ENCODE results near the gene MROH2A.

MROH2A gene

DNA sequence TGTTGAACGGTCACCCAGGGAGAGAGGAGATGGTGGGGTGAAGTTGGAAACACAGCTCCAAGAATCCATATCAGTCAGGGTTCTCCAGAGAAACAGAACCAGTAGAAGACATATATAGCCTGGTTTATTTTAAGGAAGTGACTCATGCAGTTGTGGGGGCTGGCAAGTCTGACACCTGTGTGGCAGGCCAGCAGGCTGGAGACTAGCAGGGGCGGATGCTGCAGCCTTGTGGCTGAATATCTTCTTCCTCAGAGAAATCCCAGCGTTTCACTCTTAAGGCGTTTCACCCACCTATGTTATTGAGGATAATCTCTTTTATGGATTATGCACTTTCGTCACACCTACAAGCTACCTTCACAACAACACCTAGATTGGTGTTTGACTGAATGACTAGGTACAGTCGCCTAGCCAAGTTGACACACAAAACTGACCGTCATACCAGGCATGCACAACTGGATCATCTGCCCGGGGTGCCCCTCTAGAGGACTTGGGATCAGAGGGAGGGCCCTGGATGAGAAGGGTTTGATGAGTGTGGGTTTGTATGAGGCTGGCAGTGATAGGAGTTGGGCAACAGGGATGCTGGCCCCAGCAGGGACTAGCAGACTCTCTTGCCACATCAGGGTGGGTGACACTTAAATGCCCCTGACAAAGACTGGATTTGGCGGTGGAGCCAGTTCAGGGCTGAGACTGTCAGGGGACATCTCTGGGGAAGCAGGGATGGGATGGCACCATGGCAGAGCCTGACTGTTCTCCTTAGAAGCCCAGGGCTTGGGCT, 23.4 kb downstream of the MROH2A start:
- no peak for DNase-seq

DNA sequence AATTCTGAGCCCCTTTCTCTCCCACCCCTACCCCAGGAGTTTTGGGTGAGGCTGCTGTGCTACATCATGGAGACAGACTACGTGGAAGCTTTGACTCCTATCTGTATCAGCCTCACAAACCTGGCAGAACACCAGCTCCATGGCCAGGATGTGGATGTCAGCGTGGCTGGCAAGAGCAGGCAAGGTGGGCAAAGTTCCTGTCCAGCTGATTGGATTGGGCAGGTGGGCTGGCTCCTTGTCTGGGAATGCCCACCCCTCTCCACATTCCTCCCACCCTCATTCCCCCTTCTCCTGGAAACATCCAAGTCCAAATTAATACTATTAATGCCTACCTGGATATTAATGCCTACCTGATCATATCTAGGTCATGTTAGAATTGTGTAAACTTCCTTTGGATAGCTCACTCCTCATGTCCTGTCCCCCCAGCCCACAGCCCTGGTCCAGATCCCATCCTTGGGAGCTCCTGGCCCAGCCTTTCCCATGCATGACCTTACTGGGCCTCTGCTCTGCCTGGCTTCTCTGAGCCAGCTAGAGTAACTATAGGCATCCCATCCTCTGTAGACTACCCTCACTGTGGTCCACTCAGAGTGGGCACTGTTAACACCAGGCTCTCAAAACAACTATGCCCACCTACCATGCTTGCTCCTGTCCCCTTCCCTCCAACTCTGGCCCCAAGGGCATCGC, 24.1 kb downstream of the MROH2A start:
- no peak for DNase-seq

GRCh38 chr2:233803292-233803911, 25.3 kb downstream of the MROH2A start:
- no peak for DNase-seq

DNA sequence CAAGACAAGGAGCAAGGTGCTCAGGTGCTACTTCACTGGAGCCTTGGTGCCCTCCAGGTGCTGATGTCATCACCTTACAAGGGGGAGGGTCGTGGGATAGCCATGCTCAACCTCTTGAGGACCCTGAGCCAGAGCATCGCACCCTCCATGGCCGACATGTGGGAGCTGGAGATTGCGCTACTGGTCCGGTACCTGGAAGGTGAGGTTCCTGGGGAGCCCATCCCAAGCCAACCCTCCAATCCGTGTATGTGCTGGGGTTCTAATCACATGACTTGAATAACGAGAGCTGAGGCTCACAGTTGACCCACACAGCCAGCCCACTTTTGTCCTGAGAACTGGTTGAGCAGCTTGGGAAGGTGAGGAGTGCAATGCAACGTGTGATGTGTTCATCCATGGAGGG, 25.9 kb downstream of the MROH2A start:
- no peak for DNase-seq

DNA sequence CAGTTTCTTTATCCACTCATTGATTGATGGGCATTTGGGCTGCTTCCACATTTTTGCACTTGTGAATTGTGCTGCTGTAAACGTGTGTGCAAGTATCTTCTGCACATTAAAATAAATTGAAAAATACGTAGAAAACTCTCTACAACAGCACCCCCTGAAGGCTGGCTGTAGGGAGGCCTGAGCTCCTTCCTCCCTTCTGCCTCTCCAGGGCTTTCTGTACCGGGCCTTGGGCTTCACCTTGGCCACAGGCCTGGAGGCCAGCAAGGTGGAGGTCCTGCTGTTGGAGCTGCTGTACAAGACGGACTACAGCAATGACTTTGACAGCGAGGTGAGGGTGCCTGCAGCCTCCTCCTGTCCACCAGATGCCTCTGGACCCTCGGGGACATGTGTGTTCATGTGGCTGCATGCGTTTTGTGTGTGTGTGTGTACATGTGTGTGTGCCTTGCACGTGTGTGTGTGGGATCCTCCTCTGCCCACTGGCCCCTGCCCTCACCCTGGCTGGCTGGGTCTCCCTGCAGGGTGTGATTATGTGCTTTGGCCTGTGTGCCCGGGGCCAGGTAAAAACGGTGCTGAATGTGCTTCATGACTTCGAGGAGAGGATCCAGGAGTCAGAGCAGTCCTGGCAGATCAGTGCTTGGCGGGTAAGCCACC, 29.2 kb downstream of the MROH2A start:
- DNase-seq = no peak

DNA sequence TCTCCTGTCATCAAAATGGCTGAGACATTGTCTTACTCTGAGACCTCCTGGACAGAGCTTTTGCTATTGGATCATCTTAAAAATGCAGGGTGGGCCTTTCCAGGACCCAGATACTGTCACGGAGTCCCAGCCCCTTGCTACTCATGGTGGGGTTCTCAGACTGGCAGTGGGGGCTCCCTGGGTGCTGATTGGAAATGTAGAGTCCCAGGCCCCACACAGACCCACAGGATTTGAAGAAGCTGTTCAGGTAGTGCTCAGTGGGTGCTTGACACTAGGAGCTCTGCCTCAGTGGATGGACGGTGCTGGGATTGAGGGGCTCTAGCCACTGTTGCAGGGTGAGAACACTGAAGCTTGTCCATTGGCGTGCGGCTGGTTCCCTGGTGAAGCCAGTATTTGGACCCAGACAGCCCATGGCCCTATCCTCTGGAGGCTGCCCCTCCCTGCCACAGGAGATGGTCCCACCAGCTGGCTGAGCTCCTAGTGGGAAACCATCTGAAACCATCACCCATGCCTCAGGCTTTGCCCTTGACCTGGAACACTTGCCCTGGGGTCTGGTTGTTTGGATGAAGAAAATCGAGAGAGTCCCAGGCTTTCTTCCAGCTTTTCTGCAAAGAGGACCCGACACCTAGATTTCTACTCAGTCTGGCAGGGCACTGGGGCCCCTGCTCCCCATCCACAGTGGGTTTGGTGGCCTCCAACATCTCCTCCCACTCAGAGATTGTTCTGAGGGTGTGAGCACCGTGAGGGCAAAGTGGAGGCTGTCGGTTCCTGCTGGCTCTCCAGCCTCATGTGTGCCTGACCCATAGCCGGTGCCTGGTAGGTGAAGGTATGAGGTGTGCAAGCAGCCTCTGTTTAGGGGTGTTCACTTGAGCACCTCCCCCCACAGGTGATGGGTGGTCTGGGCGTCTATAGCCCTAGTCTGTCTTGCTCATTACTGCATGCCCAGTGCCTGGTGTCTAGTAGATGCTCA, 30.1 kb downstream of the MROH2A start:
- no peak for DNase-seq

DNA sequence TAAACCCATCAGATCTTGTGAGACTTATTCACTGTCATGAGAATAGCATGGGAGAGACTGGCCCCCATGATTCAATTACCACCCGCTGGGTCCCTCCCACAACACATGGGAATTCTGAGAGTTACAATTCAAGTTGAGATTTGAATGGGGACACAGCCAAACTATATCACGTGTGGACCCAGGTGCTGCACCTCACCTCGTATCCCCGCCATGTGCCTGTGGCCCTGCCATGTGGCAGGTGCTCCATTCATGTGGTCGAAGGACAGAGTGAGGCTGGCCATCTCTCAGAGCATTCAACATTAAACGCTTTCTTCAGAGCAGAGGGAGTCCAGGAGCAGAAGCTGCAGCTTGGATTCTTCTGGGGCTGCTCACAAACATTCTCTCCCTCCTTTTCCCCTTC, 32.3 kb downstream of the MROH2A start:
- DNase-seq = no peak

GRCh38 chr2:233811087-233811486, 33.0 kb downstream of the MROH2A start:
- DNase-seq = no peak

DNA sequence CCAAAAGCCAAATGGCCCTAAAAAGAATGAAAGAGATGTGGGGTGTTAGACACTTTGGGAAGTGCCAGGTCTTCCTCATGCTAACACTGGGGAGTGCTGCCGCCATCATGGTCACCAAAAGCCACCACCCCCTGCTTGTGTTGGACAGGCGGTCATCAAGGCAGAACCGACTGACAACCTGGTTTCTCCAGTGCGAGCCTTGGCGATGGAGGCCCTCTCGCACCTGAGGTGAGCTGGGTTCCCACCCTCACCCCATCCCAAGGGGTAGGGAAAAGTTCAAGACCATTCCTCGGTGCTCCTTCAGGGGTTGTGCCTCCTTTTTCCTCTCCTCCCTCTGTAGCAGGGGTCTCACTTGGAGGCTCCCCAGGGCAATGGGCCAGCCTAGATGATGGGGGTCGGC, 33.6 kb downstream of the MROH2A start:
- DNase-seq = no peak

DNA sequence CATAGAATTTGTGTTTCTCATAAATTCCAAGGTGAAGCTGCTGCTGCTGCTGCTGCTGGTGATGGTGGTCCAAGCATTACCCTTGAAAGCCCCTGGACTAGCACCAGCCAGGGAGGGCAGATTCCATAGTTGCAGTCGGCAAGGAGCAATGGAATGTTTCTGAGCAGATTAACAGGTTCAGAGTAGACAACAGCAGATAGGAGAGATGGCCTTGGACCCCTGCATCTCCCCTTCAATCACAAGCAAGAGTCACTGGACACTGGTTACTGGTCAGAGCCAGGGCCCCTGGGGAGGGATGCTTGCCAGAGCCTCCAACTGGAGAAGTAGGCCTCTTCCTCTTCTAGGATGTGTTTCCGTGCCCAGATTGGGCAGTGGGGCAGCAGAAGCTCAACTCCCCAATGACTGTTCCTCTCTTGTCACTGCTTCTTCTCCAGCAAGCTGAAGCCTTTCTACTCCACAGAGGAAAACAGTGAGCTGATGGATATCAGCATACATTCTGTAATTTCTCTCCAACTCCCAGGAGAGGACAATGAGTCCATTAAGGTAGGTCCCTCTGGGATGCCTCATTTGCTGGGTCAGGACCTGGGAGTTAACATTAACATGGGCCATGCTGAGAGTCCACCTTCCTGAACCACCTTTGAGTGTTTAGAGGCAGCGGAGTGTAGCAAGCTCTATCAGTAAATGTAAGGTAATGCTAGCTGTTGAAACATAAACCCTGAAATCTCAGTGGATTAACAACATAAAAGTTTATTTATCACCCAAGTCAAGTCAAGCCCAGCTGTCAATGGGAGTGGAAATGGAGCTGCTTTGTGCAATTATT, 35.3 kb downstream of the MROH2A start:
- no peak for DNase-seq

DNA sequence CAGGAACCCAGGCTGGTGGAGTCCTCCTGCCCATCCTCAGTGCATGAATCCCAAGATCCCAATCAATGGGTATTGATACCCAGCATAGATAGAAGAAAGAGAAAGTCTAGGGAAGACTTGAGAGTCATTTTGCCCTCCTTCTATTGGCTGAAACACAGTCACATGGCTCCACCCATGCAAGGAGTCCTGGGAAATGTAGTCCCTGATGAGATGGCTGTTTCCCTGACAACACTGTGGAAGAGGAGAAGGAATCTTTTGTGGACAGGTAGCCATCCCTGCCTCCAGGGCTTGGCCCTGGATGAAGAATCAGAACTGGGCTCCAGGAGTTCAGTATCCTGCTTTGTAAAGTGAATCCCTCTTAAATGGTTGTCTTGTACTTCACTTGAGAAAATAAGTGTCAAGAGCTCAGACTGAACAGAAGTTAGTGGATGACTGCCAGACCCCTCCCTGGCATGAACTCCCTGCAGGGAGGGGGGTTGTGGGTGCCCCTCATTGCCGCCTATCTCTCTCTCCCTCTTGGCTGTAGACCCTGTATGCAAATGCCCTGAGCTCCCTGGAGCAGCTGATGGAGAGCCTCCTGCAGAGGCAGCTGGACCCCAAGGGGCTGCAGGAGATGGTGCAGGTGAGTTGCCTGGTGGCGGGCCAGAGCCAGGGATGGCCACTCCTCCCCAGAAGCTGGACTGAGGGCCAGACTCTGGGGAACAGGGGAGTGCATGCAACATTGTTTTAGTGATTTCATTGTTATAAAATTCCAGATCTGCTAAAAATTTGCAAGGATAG, 36.1 kb downstream of the MROH2A start:
- no peak for DNase-seq

- DNase-seq = no peak
Measured at GRCh38 chr2:233815861-233816260, 37.7 kb downstream of the MROH2A start.

DNA sequence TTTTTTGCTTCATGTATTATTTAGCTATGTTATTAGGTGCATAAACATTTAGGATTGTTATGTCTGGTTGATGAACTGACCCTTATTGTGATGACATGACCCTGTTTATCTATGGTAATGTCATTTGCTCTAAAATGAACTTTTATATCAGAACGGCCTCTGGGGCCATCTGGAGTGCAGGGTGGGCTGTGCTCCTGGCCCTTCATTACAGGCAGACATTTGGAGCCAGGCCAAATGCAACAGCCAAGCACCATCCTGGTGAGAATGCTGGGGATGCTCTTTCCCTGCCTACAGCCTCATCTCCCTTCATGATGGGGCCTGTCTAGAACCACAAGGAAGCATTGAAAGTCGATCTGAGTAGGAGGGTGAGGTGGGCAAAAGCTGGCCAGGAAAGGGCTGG, 38.2 kb downstream of the MROH2A start:
- no peak for DNase-seq

DNA sequence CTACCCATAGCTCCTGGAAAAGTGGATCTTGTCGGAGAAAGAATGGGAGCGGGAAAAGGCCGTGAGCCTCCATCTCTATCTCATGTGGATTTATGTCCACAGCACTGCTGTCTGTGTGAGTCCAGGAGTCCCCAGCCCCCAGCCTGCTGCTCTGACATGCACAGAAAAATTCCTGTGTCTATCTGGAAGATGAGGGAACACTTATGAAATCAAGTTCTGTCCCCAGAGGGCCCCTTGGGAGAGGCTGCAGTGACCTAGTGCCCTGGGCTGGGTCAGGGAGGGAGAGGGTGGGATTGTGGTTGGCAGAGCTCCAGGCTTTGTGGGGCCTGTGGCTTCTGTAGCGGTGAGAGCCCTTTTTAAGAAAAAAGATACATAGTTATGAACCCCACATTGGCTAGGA, 38.6 kb downstream of the MROH2A start:
- no peak for DNase-seq

GRCh38 chr2:233817361-233817911, 39.3 kb downstream of the MROH2A start:
- no peak for DNase-seq

- DNase-seq = no peak
Measured at GRCh38 chr2:233817995-233818638, 40.0 kb downstream of the MROH2A start.

DNA sequence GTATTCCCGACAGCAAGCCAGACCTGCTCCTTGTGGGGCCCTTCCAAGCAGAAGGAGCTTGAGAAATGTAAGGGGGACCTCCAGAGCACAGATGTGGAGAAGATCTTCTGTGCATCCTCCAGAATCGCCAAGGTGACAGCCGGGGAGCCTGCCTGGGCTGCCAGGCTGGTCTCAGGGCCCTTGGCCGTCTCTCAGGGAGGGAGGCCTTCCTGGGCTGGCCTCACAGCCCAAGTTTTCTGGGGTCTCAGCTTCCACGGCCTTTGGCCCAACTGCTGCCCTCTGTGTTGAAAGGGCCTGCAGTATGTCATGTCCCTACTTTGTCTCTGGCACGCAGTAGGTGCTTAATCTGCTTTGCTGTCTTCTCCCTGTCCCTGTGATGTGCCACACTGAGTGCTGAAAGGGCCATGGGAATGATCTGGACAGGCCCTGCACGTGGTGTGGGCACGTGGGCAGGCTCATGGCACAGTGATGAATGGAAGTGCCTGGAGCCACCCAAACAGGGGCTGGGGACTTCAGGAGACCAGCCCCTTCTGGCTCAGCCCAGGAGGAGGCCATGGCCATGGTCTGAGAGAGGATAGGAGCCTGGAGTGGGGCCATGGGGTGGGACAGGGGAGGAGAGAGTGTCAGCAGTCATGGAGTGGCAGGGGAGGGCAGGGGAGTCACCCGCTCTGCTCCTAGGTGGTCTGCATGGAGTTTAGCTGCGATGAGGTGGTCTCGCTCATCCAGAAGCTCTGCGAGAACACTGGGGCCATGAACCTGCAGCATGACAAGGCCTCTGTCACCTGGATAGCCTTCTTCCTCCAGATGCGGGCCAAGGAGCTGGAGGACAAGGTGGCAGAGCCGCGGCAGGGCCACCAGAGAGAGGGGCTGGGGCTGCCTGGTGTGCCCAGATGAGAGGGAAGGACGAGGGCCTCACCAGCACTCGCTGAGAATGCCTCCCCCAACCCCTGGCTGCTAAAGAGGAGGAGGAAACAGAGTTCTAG, 40.8 kb downstream of the MROH2A start:
- no peak for DNase-seq

All from activated T-cell treated with anti-CD3 and anti-CD28 coated beads for 4 hours (primary cell).